Tibial nerve (tissue), 4 donors: ENCODE results near the gene MYADM. TPM values are rescaled to one million over a fixed set of nuclear protein-coding genes. Genes with fewer than 3 reads are reported as not detected.

ENCODE experiments used
- DNase-seq, 2 donors: peaks; one replicate each; pipeline ENCODE4 v3.0.0-alpha.2; 2019; ENCODE audit warnings: low spot score in 2 of 2
- H3K27ac ChIP-seq, 4 donors: fragments of 200-600 bp; sonication (generic) in 3 of 4; one replicate each; pipeline ENCODE4 v1.5.1; 2017 to 2019; ENCODE audit warnings: mild to moderate bottlenecking in 1 of 4
- H3K27me3 ChIP-seq, 2 donors: fragments of 200-600 bp; sonication (generic) in 1 of 2; one replicate each; pipeline versions ENCODE4 v1.5.1 to v1.6.0; 2017 to 2019
- H3K36me3 ChIP-seq, 3 donors: fragments of 200-600 bp; sonication (generic); one replicate each; pipeline ENCODE4 v1.5.1; 2018 to 2019
- H3K4me1 ChIP-seq, 4 donors: fragments of 200-600 bp; sonication (generic) in 3 of 4; one replicate each; pipeline ENCODE4 v1.5.1; 2017 to 2019
- H3K4me3 ChIP-seq, 4 donors: fragments of 200-600 bp; sonication (generic) in 3 of 4; one replicate each; pipeline ENCODE4 v1.5.1; 2017 to 2019; ENCODE audit warnings: mild to moderate bottlenecking in 1 of 4, moderate library complexity in 1 of 4
- H3K9me3 ChIP-seq, 4 donors: fragments of 200-600 bp; sonication (generic) in 3 of 4; one replicate each; pipeline ENCODE4 v1.5.1; 2017 to 2019
- CTCF ChIP-seq, 5 experiments: fragments of 200-600 bp in 3 of 5; fragments of 450-650 bp in 2 of 5; sonication (generic) in 3 of 5; IDR thresholded peaks; one replicate each; pipeline ENCODE4 v1.5.1; 2016 to 2019; ENCODE audit warnings: antibody characterized with exemption in 5 of 5, mild to moderate bottlenecking in 3 of 5, moderate library complexity in 2 of 5
- EP300 ChIP-seq, 2 donors: sonication (generic); formaldehyde crosslinking; IDR thresholded peaks; one replicate each; pipeline ENCODE4 v1.6.1; 2017; ENCODE audit warnings: antibody characterized with exemption in 2 of 2, mild to moderate bottlenecking in 1 of 2
- POLR2A ChIP-seq, 2 donors: fragments of 450-650 bp; IDR thresholded peaks; one replicate each; pipeline ENCODE4 v1.6.1; 2017; ENCODE audit warnings: antibody characterized with exemption in 2 of 2, mild to moderate bottlenecking in 2 of 2, moderate library complexity in 2 of 2
- WGBS, 2 donors: methylation state at CpG; one replicate each; pipeline ENCODE4 v1.1.5; 2018; 5-methylcytosine and 5-hydroxymethylcytosine counted together
- total RNA-seq, 4 donors: library from RNA; depleted of rRNA; stranded (reverse); fragments of >200 nt; gene quantifications; one replicate each; pipeline ENCODE4 v1.1.0, GENCODE V29; 2016

MYADM gene
- total RNA-seq, 4 donors from 2014 or later: 27.3 to 37.7 (median 31.9) TPM

- WGBS, 2 donors: 1 to 2% methylated on average over 34 to 36 of the region's 47 CpGs
- H3K27ac ChIP-seq: no peak overlapping the region
- H3K9me3 ChIP-seq: peaks cover 0 to 3% (median 0%) of the 10 kb centered on the region in 4 donors
- TF ChIP-seq EP300 (IDR thresholded peaks at IDR 0.05) (no peak), POLR2A (IDR thresholded peaks at IDR 0.05) (no peak), CTCF (IDR thresholded peaks at IDR 0.05) (no peak)
- peaks cover 0 to 34% (median 4%) of the 10 kb centered on the region in 4 donors for H3K4me1 ChIP-seq
- H3K27me3 ChIP-seq: peaks cover 0 to 84% of the 10 kb centered on the region in 2 donors
- H3K4me3 ChIP-seq: no peak overlapping the region
- no peak for DNase-seq
- no peaks in the 10 kb centered on the region for H3K36me3 ChIP-seq
These were observed 41.9 kb downstream of the MYADM start for GRCh38 chr19:53909471-53910169.

GRCh38 chr19:53910170-53910518, 42.5 kb downstream of the MYADM start:
- H3K27me3 ChIP-seq: peaks cover 0 to 80% of the 10 kb centered on the region in 2 donors
- WGBS, 2 donors: 2 to 3% methylated on average over 13 of the region's 13 CpGs

GRCh38 chr19:53912653-53913052, 45.0 kb downstream of the MYADM start:
- H3K27me3 ChIP-seq: peaks cover 0 to 60% of the 10 kb centered on the region in 2 donors
- H3K9me3 ChIP-seq: peaks cover 0 to 3% (median 0%) of the 10 kb centered on the region in 4 donors
- H3K27ac ChIP-seq: no peak overlapping the region
- WGBS, 2 donors: 66 to 74% methylated on average over 18 of the region's 18 CpGs
- H3K4me1 ChIP-seq: peaks cover 0 to 21% (median 4%) of the 10 kb centered on the region in 4 donors
- DNase-seq: no peak
- no peak overlapping the region for H3K4me3 ChIP-seq
- H3K36me3 ChIP-seq: no peaks in the 10 kb centered on the region
- TF ChIP-seq POLR2A (IDR thresholded peaks at IDR 0.05) (no peak), EP300 (IDR thresholded peaks at IDR 0.05) (no peak), CTCF (IDR thresholded peaks at IDR 0.05) (no peak)

More at GRCh38 chr19:53910170-53910518, 42.5 kb downstream of the MYADM start:
- TF ChIP-seq POLR2A (IDR thresholded peaks at IDR 0.05) (no peak), EP300 (IDR thresholded peaks at IDR 0.05) (no peak), CTCF (IDR thresholded peaks at IDR 0.05) (no peak)
- no peaks in the 10 kb centered on the region for H3K36me3 ChIP-seq
- no peak overlapping the region for H3K4me3 ChIP-seq
- peaks cover 0 to 34% (median 4%) of the 10 kb centered on the region in 4 donors for H3K4me1 ChIP-seq
- DNase-seq: no peak
- H3K9me3 ChIP-seq: peaks cover 0 to 3% (median 0%) of the 10 kb centered on the region in 4 donors
- no peak overlapping the region for H3K27ac ChIP-seq

GRCh38 chr19:53915000-53915399, 47.3 kb downstream of the MYADM start:
- TF ChIP-seq POLR2A (IDR thresholded peaks at IDR 0.05): no peak
- no peak for TF ChIP-seq EP300 (IDR thresholded peaks at IDR 0.05)
- TF ChIP-seq CTCF (IDR thresholded peaks at IDR 0.05): no peak
- H3K27ac ChIP-seq: no peak overlapping the region
- peaks cover 0 to 38% of the 10 kb centered on the region in 2 donors for H3K27me3 ChIP-seq
- 57 to 62% methylated on average over 8 of the region's 8 CpGs for WGBS, 2 donors
- DNase-seq: no peak
- no peaks in the 10 kb centered on the region for H3K36me3 ChIP-seq
- peaks cover 0 to 3% (median 0%) of the 10 kb centered on the region in 4 donors for H3K9me3 ChIP-seq
- H3K4me1 ChIP-seq: no peaks in the 10 kb centered on the region
- no peak overlapping the region for H3K4me3 ChIP-seq

- no peaks in the 10 kb centered on the region for H3K36me3 ChIP-seq
- no peak for DNase-seq
- 73 to 76% methylated on average over 6 of the region's 6 CpGs for WGBS, 2 donors
- peaks cover 0 to 28% of the 10 kb centered on the region in 2 donors for H3K27me3 ChIP-seq
- no peak overlapping the region for H3K4me3 ChIP-seq
- peaks cover 0 to 3% (median 0%) of the 10 kb centered on the region in 4 donors for H3K9me3 ChIP-seq
- TF ChIP-seq CTCF (IDR thresholded peaks at IDR 0.05) (no peak), EP300 (IDR thresholded peaks at IDR 0.05) (no peak), POLR2A (IDR thresholded peaks at IDR 0.05) (no peak)
- H3K27ac ChIP-seq: no peak overlapping the region
- H3K4me1 ChIP-seq: no peaks in the 10 kb centered on the region
These were observed 48.3 kb downstream of the MYADM start for GRCh38 chr19:53916004-53916403.
